Lower leg skin (tissue), 3 donors: Measurements from ENCODE around the gene CEND1.

Experiments used
- CTCF ChIP-seq, 3 donors: fragments of 450-650 bp; IDR thresholded peaks; one replicate each; pipeline ENCODE4 v1.5.1; 2016; ENCODE audit warnings: antibody characterized with exemption in 3 of 3, mild to moderate bottlenecking in 3 of 3, moderate library complexity in 2 of 3
- POLR2A ChIP-seq, 2 donors: fragments of 450-650 bp; IDR thresholded peaks; one replicate each; pipeline ENCODE4 v1.6.1; 2016 to 2017; ENCODE audit warnings: antibody characterized with exemption in 2 of 2, mild to moderate bottlenecking in 1 of 2, moderate library complexity in 1 of 2

GRCh38 chr11:836700-837099 lies 46.8 kb upstream of the CEND1 start:
- TF ChIP-seq CTCF (IDR thresholded peaks at IDR 0.05) (no peak), POLR2A (IDR thresholded peaks at IDR 0.05) (no peak)
